HepG2 (cell line): ENCODE data around the gene SIK2. TPM values are rescaled to one million over a fixed set of nuclear protein-coding genes. Genes with fewer than 3 reads are reported as not detected.

Experiments used
- ELK4 ChIP-seq: sonication (generic); formaldehyde crosslinking; IDR thresholded peaks from 2 replicates; pipeline ENCODE4 v1.9.0; 2021; ENCODE audit warnings: missing genetic modification reagents, borderline replicate concordance
- FOXK1 ChIP-seq: sonication (generic); formaldehyde crosslinking; IDR thresholded peaks from 2 replicates; pipeline ENCODE4 v1.4.0; 2020; ENCODE audit warnings: low read depth, missing genetic modification reagents, borderline replicate concordance
- FUBP1 ChIP-seq: sonication (generic); formaldehyde crosslinking; IDR thresholded peaks from 2 replicates; pipeline ENCODE4 v1.5.1; 2020; ENCODE audit warnings: missing genetic modification reagents, mild to moderate bottlenecking, borderline replicate concordance
- HNRNPUL1 ChIP-seq: fragments of 200-400 bp; formaldehyde crosslinking; IDR thresholded peaks from 2 replicates; pipeline ENCODE4 v1.6.1; 2017; ENCODE audit warnings: low read depth, mild to moderate bottlenecking, low read length, moderate library complexity
- LCORL ChIP-seq, 2 experiments: fragments of 450-650 bp in 1 of 2; sonication (generic) in 1 of 2; formaldehyde crosslinking in 1 of 2; IDR thresholded peaks; 2 replicates each; pipeline versions ENCODE4 v1.5.0 to v1.6.1; 2017 to 2020; ENCODE audit warnings: antibody characterized with exemption in 1 of 2, missing genetic modification reagents in 1 of 2
- RFXANK ChIP-seq: IDR thresholded peaks from 2 replicates; pipeline ENCODE4 v1.6.1; 2016
- SKI ChIP-seq: fragments of 450-650 bp; IDR thresholded peaks from one replicate; pipeline ENCODE4 v1.6.1; 2018; ENCODE audit warnings: mild to moderate bottlenecking; ENCODE audit not compliant: partially characterized antibody
- SPEN ChIP-seq: sonication (generic); formaldehyde crosslinking; IDR thresholded peaks from 2 replicates; pipeline ENCODE4 v1.5.1; 2020; ENCODE audit warnings: low read depth, mild to moderate bottlenecking, missing genetic modification reagents
- SYNCRIP ChIP-seq: fragments of 200-400 bp; formaldehyde crosslinking; IDR thresholded peaks from 2 replicates; pipeline ENCODE4 v1.6.1; 2018; ENCODE audit warnings: mild to moderate bottlenecking, low read depth, low read length; ENCODE audit not compliant: insufficient read depth
- TEF ChIP-seq: sonication (generic); formaldehyde crosslinking; IDR thresholded peaks from 2 replicates; pipeline ENCODE4 v1.5.0; 2020; ENCODE audit warnings: missing genetic modification reagents
- TGIF2 ChIP-seq: IDR thresholded peaks from 2 replicates; pipeline ENCODE4 v1.6.1; 2016; ENCODE audit warnings: control low read depth, missing compliant biosample characterization
- THYN1 ChIP-seq: sonication (generic); formaldehyde crosslinking; IDR thresholded peaks from 2 replicates; pipeline ENCODE4 v1.8.1; 2023; ENCODE audit warnings: low read depth, mild to moderate bottlenecking, moderate library complexity, missing genetic modification reagents, borderline replicate concordance
- TRIM24 ChIP-seq: sonication (generic); formaldehyde crosslinking; IDR thresholded peaks from 2 replicates; pipeline ENCODE4 v1.8.0; 2022; ENCODE audit warnings: mild to moderate bottlenecking, missing genetic modification reagents
- XBP1 ChIP-seq: sonication (generic); formaldehyde crosslinking; IDR thresholded peaks from 2 replicates; pipeline ENCODE4 v1.5.0; 2020; ENCODE audit warnings: missing genetic modification reagents
- YEATS2 ChIP-seq: sonication (generic); formaldehyde crosslinking; IDR thresholded peaks from 2 replicates; pipeline ENCODE4 v1.4.0; 2020; ENCODE audit warnings: missing genetic modification reagents, borderline replicate concordance
- ZFX ChIP-seq: sonication (generic); formaldehyde crosslinking; IDR thresholded peaks from 2 replicates; pipeline ENCODE4 v1.4.0; 2020; ENCODE audit warnings: mild to moderate bottlenecking, low read depth, missing genetic modification reagents, moderate library complexity
- ZNF17 ChIP-seq: sonication (generic); formaldehyde crosslinking; IDR thresholded peaks from 2 replicates; pipeline ENCODE4 v1.5.0; 2020; ENCODE audit warnings: mild to moderate bottlenecking, missing genetic modification reagents
- ZNF451 ChIP-seq: sonication (generic); formaldehyde crosslinking; IDR thresholded peaks from 2 replicates; pipeline ENCODE4 v1.5.0; 2020; ENCODE audit warnings: mild to moderate bottlenecking, missing genetic modification reagents
- ZNF7 ChIP-seq: IDR thresholded peaks from 2 replicates; pipeline ENCODE4 v1.6.1; 2016; ENCODE audit warnings: missing biosample characterization, missing genetic modification reagents
- ZNF704 ChIP-seq: sonication (generic); formaldehyde crosslinking; IDR thresholded peaks from 2 replicates; pipeline ENCODE4 v1.8.1; 2023; ENCODE audit warnings: mild to moderate bottlenecking, inconsistent platforms, moderate library complexity, missing genetic modification reagents, borderline replicate concordance
- ZNF773 ChIP-seq: sonication (generic); formaldehyde crosslinking; IDR thresholded peaks from 2 replicates; pipeline ENCODE4 v1.4.0; 2020; ENCODE audit warnings: missing genetic modification reagents, borderline replicate concordance
- ZNF891 ChIP-seq: sonication (generic); formaldehyde crosslinking; IDR thresholded peaks from 2 replicates; pipeline ENCODE4 v1.5.0; 2020; ENCODE audit warnings: mild to moderate bottlenecking, missing genetic modification reagents
- polyA plus RNA-seq, 8 experiments: library from polyadenylated mRNA; depleted of rRNA in 3 of 8; stranded (reverse) in 7 of 8; unstranded in 1 of 8; fragments of >200 nt; fragmentation: Illumina TruSeq in 4 of 8; extraction: Trizol in 4 of 8; gene quantifications; 2 replicates each; pipeline versions ENCODE4 v1.2.1 to v1.2.3, GENCODE V29; 2011 to 2016; ENCODE audit warnings: low read depth in 4 of 8, missing spikeins in 1 of 8, mixed read lengths in 1 of 8; ENCODE audit not compliant: insufficient read depth in 1 of 8
- total RNA-seq, 5 experiments: library from RNA; depleted of rRNA; stranded (reverse); fragments of >200 nt; fragmentation: Illumina TruSeq; extraction: Trizol; gene quantifications; 2 replicates each; pipeline ENCODE4 v1.2.3, GENCODE V29; 2016; ENCODE audit warnings: low read depth in 1 of 5
- TF ChIP-seq, protein P1 (sequence below): sonication (generic); formaldehyde crosslinking; IDR thresholded peaks from 2 replicates; pipeline ENCODE4 v1.4.0; 2020; ENCODE audit warnings: mild to moderate bottlenecking, missing genetic modification reagents, borderline replicate concordance
- TF ChIP-seq, protein P2 (sequence below): IDR thresholded peaks from 2 replicates; pipeline ENCODE4 v1.6.1; 2016; ENCODE audit warnings: control low read depth

The SIK2 gene
- total and polyA plus RNA-seq, 2 of the 13 experiments (the other 11 are each of a cell fraction or from before 2014, with no cell fraction given) = 8.1 to 15.4 TPM

DNA sequence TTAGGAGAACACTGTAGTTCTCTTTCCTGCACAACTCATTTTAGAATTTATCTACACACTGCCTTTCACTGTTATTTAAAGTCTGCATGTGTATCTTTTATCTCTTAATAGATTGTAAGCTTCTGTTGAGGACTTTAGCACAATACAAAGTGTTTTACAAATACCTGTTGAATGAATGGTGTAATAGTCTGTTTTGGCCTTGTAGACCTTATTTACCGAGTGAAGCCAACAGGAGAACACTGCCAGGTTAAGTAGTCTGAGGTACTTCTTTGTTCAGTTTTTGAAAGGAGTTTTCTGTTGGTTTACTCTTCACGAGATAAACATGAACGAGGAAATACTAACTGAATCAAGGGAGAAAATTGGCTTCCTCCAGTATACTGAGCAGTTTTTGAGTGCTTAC is 31.0 kb downstream of the SIK2 start (continued):
- no peak for TF ChIP-seq ELK4 (CRISPR knock-in tag)
- TF ChIP-seq SKI = peak; percentile 67
- no peak for TF ChIP-seq ZNF7 (CRISPR knock-in tag)
- no peak for TF ChIP-seq TRIM24
- no peak for TF ChIP-seq XBP1 (CRISPR knock-in tag)
- no peak for TF ChIP-seq TGIF2 (CRISPR knock-in tag)
- TF ChIP-seq FUBP1 = no peak
- TF ChIP-seq ZNF891 (CRISPR knock-in tag) = no peak
- no peak for TF ChIP-seq TEF (CRISPR knock-in tag)
- TF ChIP-seq SYNCRIP = no peak
- no peak for TF ChIP-seq SPEN (CRISPR knock-in tag)
- no peak for TF ChIP-seq THYN1 (CRISPR knock-in tag)
- no peak for TF ChIP-seq RFXANK
- TF ChIP-seq LCORL (IDR thresholded peaks at IDR 0.05) = no peak
- TF ChIP-seq LCORL (CRISPR knock-in tag; IDR thresholded peaks at IDR 0.05) = no peak
- TF ChIP-seq ZFX = no peak
- TF ChIP-seq, protein P1, sequence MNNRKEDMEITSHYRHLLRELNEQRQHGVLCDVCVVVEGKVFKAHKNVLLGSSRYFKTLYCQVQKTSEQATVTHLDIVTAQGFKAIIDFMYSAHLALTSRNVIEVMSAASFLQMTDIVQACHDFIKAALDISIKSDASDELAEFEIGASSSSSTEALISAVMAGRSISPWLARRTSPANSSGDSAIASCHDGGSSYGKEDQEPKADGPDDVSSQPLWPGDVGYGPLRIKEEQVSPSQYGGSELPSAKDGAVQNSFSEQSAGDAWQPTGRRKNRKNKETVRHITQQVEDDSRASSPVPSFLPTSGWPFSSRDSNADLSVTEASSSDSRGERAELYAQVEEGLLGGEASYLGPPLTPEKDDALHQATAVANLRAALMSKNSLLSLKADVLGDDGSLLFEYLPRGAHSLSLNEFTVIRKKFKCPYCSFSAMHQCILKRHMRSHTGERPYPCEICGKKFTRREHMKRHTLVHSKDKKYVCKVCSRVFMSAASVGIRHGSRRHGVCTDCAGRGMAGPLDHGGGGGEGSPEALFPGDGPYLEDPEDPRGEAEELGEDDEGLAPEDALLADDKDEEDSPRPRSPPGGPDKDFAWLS (CRISPR knock-in tag) = no peak
- peak; percentile 32; the same call in 1 of the 2 replicates for TF ChIP-seq FOXK1 (CRISPR knock-in tag)
- no peak for TF ChIP-seq ZNF773 (CRISPR knock-in tag)
- no peak for TF ChIP-seq ZNF17 (CRISPR knock-in tag)
- TF ChIP-seq ZNF704 = no peak
- no peak for TF ChIP-seq ZNF451 (CRISPR knock-in tag)
- TF ChIP-seq, protein P2, sequence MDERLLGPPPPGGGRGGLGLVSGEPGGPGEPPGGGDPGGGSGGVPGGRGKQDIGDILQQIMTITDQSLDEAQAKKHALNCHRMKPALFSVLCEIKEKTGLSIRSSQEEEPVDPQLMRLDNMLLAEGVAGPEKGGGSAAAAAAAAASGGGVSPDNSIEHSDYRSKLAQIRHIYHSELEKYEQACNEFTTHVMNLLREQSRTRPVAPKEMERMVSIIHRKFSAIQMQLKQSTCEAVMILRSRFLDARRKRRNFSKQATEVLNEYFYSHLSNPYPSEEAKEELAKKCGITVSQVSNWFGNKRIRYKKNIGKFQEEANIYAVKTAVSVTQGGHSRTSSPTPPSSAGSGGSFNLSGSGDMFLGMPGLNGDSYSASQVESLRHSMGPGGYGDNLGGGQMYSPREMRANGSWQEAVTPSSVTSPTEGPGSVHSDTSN (CRISPR knock-in tag) = no peak
- no peak for TF ChIP-seq HNRNPUL1
- peak; percentile 48; the same call in 1 of the 2 replicates for TF ChIP-seq YEATS2 (CRISPR knock-in tag)
